Calu3 (cell line): ENCODE measurements around the gene ITPR2. TPM values are rescaled to one million over a fixed set of nuclear protein-coding genes. Genes with fewer than 3 reads are reported as not detected.

Source experiments
- BruUV-seq: library from RNA; stranded (reverse); fragments of 400-500 nt; replicated peaks from 2 replicates; lab custom pipeline; 2021; lab: Mats Ljungman, UMichigan
- CTCF ChIA-PET: fragments of 300-600 bp; sonication (Branson Sonifier 250); formaldehyde crosslinking; loops from one replicate; lab custom pipeline; 2022; ENCODE audit warnings: antibody characterized with exemption; lab: Charles Lee
- DNase-seq: peaks from one replicate; pipeline ENCODE4 v3.0.0; 2022
- H3K27ac Mint-ChIP-seq: one replicate; pipeline ENCODE4 v1.8.0; 2022; ENCODE audit warnings: mixed read lengths; ENCODE audit not compliant: unreplicated experiment
- H3K27me3 Mint-ChIP-seq: one replicate; pipeline ENCODE4 v1.8.0; 2022; ENCODE audit warnings: mixed read lengths; ENCODE audit not compliant: unreplicated experiment
- H3K36me3 Mint-ChIP-seq: one replicate; pipeline ENCODE4 v1.8.0; 2022; ENCODE audit warnings: mild to moderate bottlenecking, moderate library complexity, mixed read lengths; ENCODE audit not compliant: insufficient read depth, unreplicated experiment
- H3K4me1 Mint-ChIP-seq: one replicate; pipeline ENCODE4 v1.8.0; 2022; ENCODE audit warnings: mild to moderate bottlenecking, low read depth, mixed read lengths; ENCODE audit not compliant: unreplicated experiment
- H3K4me3 Mint-ChIP-seq: one replicate; pipeline ENCODE4 v1.8.0; 2022; ENCODE audit warnings: mild to moderate bottlenecking, low read depth, moderate library complexity, mixed read lengths; ENCODE audit not compliant: unreplicated experiment
- H3K9me3 Mint-ChIP-seq: one replicate; pipeline ENCODE4 v1.8.0; 2022; ENCODE audit warnings: low read depth, mixed read lengths; ENCODE audit not compliant: unreplicated experiment
- CTCF ChIP-seq: fragments of 200-600 bp; IDR thresholded peaks from one replicate; pipeline ENCODE4 v1.8.0; 2022; ENCODE audit warnings: antibody characterized with exemption; ENCODE audit not compliant: unreplicated experiment
- intact Hi-C: fragments of 100-400 bp; cut with micrococcal nuclease; formaldehyde crosslinking; loops from one replicate; pipeline ENCODE4 v1.10.0; 2022; ENCODE audit not compliant: unreplicated experiment
- total RNA-seq: library from RNA; stranded (reverse); gene quantifications from 2 replicates; pipeline ENCODE4 v1.2.3, GENCODE V29; 2022

Gene ITPR2
- total RNA-seq, 1 experiment from 2014 or later = 2.5 TPM

- Mint-ChIP-seq H3K36me3 (no peaks in the 10 kb centered on the region), H3K4me3 (no peak overlapping the region), H3K27ac (no peak overlapping the region), H3K9me3 (no peaks in the 10 kb centered on the region), H3K4me1 (no peaks in the 10 kb centered on the region), H3K27me3 (no peaks in the 10 kb centered on the region)
- BruUV-seq = no TSS peak
- CTCF ChIA-PET = no interaction called here
- no peak for TF ChIP-seq CTCF
- intact Hi-C loops = no loop called here
- DNase-seq = no peak
These were observed 28.7 kb upstream of the ITPR2 start for GRCh38 chr12:26861690-26862089.

GRCh38 chr12:26857465-26858176 is 24.6 kb upstream of the ITPR2 start:
- H3K4me1 Mint-ChIP-seq = no peaks in the 10 kb centered on the region
- TF ChIP-seq CTCF = no peak
- intact Hi-C loops = no loop called here
- no peaks in the 10 kb centered on the region for H3K27me3 Mint-ChIP-seq
- no peak overlapping the region for H3K4me3 Mint-ChIP-seq
- H3K9me3 Mint-ChIP-seq = no peaks in the 10 kb centered on the region
- H3K27ac Mint-ChIP-seq = no peak overlapping the region
- CTCF ChIA-PET = interaction anchor here (0.6 kb wide), 1 partner anchor 10 kb away, joined by 3 read pairs; no protein-coding TSS in a partner anchor
- no peak for DNase-seq
- no peaks in the 10 kb centered on the region for H3K36me3 Mint-ChIP-seq
- no TSS peak for BruUV-seq

GRCh38 chr12:26855337-26855736 is 22.3 kb upstream of the ITPR2 start:
- Mint-ChIP-seq H3K9me3 (no peaks in the 10 kb centered on the region), H3K36me3 (no peaks in the 10 kb centered on the region), H3K4me3 (no peak overlapping the region), H3K27me3 (no peaks in the 10 kb centered on the region), H3K27ac (no peak overlapping the region), H3K4me1 (no peaks in the 10 kb centered on the region)
- no peak for DNase-seq
- intact Hi-C loops = no loop called here
- CTCF ChIA-PET = no interaction called here
- no TSS peak for BruUV-seq
- no peak for TF ChIP-seq CTCF

GRCh38 chr12:26854031-26854390 is 21.0 kb upstream of the ITPR2 start:
- intact Hi-C loops = loop anchor here (5.0 kb wide), 2 partner anchors 158 to 453 kb away; partner anchors contain the start of gene TM7SF3
- no TSS peak for BruUV-seq
- TF ChIP-seq CTCF = no peak
- Mint-ChIP-seq H3K27ac (no peak overlapping the region), H3K27me3 (no peaks in the 10 kb centered on the region), H3K4me3 (no peak overlapping the region), H3K9me3 (no peaks in the 10 kb centered on the region), H3K36me3 (no peaks in the 10 kb centered on the region), H3K4me1 (no peaks in the 10 kb centered on the region)
- CTCF ChIA-PET = interaction anchor here (0.9 kb wide), 1 partner anchor 13 kb away, joined by 3 read pairs; no protein-coding TSS in a partner anchor
- DNase-seq = no peak
